ENCODE data around the gene MID1IP1. TPM values are rescaled to one million over a fixed set of nuclear protein-coding genes. Genes with fewer than 3 reads are reported as not detected.

Gene MID1IP1
- total RNA-seq, 2 donors from 2014 or later: 73.2 to 125 TPM

DNA sequence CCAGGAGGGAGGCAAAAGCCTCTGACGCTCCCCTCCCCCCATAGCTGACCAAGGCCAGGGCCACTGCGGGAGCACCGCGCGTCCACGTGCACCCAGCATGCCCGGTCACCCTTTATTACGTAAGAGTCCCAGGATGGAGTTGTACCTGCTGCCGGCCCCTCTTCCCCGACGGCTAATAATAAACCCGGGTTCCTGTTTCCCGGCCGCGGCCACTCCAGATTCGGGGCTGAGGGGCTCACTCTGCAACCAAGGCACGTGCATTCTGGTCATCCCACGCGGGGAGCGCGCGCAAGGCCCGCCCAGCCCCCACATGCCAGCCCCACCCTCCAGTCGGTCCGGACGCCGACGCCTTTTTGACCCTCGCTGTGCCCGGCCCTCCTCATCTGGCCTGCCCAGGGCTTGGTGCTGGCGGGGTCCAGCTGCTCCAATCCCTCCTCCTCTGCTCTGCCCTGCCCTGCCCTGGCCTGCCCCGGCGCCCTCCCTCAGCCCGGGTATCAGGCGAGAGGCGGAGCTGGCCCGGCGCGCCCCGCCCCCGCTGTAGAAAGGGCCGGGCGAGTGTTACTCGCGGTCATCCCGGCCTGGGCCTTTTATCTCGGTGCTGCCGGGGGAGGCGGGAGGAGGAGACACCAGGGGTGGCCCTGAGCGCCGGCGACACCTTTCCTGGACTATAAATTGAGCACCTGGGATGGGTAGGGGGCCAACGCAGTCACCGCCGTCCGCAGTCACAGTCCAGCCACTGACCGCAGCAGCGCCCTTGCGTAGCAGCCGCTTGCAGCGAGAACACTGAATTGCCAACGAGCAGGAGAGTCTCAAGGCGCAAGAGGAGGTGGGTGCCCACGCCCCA lies 2.6 kb downstream of the MID1IP1 start:
- H3K9me3 ChIP-seq (ENCODE audit: control insufficient read depth, low read length): no peaks in the 10 kb centered on the region
- H3K9ac ChIP-seq (ENCODE audit: extremely low read depth, low read length, poor library complexity, severe bottlenecking): peak overlapping the region; percentile 95
- Mint-ChIP-seq H3K9me3 (peaks cover 47% of the 10 kb centered on the region), H3K36me3 (ENCODE audit: low read depth) (peaks cover 25% of the 10 kb centered on the region), H3K4me1 (peaks cover 5% of the 10 kb centered on the region), H3K27ac (peak overlapping the region; percentile 98), H3K4me3 (peak overlapping the region; percentile 90), H3K27me3 (ENCODE audit: insufficient read depth) (no peaks in the 10 kb centered on the region)
- no peaks in the 10 kb centered on the region for H3K4me1 ChIP-seq (ENCODE audit: control insufficient read depth, insufficient read depth, low read length)
- no peaks in the 10 kb centered on the region for H3K27me3 ChIP-seq (ENCODE audit: control insufficient read depth, insufficient read depth, low read length, poor library complexity, severe bottlenecking)
- H3K27ac ChIP-seq (ENCODE audit: low read depth, low read length): peak overlapping the region; percentile 68
- peak overlapping the region; percentile 98 for H3K4me3 ChIP-seq (ENCODE audit: low read length)
- peaks cover 16% of the 10 kb centered on the region for H3K36me3 ChIP-seq (ENCODE audit: control insufficient read depth, insufficient read depth, low read length)
- TF ChIP-seq, protein P1, sequence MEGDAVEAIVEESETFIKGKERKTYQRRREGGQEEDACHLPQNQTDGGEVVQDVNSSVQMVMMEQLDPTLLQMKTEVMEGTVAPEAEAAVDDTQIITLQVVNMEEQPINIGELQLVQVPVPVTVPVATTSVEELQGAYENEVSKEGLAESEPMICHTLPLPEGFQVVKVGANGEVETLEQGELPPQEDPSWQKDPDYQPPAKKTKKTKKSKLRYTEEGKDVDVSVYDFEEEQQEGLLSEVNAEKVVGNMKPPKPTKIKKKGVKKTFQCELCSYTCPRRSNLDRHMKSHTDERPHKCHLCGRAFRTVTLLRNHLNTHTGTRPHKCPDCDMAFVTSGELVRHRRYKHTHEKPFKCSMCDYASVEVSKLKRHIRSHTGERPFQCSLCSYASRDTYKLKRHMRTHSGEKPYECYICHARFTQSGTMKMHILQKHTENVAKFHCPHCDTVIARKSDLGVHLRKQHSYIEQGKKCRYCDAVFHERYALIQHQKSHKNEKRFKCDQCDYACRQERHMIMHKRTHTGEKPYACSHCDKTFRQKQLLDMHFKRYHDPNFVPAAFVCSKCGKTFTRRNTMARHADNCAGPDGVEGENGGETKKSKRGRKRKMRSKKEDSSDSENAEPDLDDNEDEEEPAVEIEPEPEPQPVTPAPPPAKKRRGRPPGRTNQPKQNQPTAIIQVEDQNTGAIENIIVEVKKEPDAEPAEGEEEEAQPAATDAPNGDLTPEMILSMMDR (conservative IDR thresholded peaks at IDR 0.05): no peak
- 0% methylated on average over 64 of the region's 64 CpGs; no CpG with 5 or more reads in 1 of the 2 experiments for WGBS, 2 experiments (ENCODE audit: insufficient coverage in 1 of 2, insufficient read length in 1 of 2)
- DNase-seq: peak; percentile 96

DNA sequence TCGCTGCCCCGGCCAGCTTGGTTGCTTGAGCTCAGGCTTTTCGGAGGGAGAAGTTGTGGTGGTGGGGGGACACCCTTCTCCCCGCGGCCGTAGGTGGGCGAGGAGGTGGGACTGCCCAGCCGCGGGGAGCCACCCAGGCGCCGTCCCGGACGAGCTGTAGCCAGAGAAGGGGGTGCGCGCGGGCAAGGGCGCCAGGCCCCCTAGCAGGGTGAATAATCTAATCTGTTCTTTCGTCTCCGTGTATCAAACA lies 3.1 kb downstream of the MID1IP1 start:
- H3K36me3 ChIP-seq (ENCODE audit: control insufficient read depth, insufficient read depth, low read length): peaks cover 16% of the 10 kb centered on the region
- H3K4me1 ChIP-seq (ENCODE audit: control insufficient read depth, insufficient read depth, low read length): no peaks in the 10 kb centered on the region
- H3K9me3 ChIP-seq (ENCODE audit: control insufficient read depth, low read length): no peaks in the 10 kb centered on the region
- H3K27ac ChIP-seq (ENCODE audit: low read depth, low read length): peak overlapping the region; percentile 68
- Mint-ChIP-seq H3K27me3 (ENCODE audit: insufficient read depth) (no peaks in the 10 kb centered on the region), H3K4me3 (peak overlapping the region; percentile 90), H3K4me1 (peaks cover 7% of the 10 kb centered on the region), H3K9me3 (peaks cover 45% of the 10 kb centered on the region), H3K27ac (peak overlapping the region; percentile 91), H3K36me3 (ENCODE audit: low read depth) (peaks cover 25% of the 10 kb centered on the region)
- 0% methylated on average over 15 of the region's 19 CpGs; no CpG with 5 or more reads in 1 of the 2 experiments for WGBS, 2 experiments (ENCODE audit: insufficient coverage in 1 of 2, insufficient read length in 1 of 2)
- peak overlapping the region; percentile 86 for H3K4me3 ChIP-seq (ENCODE audit: low read length)
- H3K27me3 ChIP-seq (ENCODE audit: control insufficient read depth, insufficient read depth, low read length, poor library complexity, severe bottlenecking): no peaks in the 10 kb centered on the region
- peak overlapping the region; percentile 80 for H3K9ac ChIP-seq (ENCODE audit: extremely low read depth, low read length, poor library complexity, severe bottlenecking)
- no peak for DNase-seq
- TF ChIP-seq, protein P1 (conservative IDR thresholded peaks at IDR 0.05): no peak

DNA sequence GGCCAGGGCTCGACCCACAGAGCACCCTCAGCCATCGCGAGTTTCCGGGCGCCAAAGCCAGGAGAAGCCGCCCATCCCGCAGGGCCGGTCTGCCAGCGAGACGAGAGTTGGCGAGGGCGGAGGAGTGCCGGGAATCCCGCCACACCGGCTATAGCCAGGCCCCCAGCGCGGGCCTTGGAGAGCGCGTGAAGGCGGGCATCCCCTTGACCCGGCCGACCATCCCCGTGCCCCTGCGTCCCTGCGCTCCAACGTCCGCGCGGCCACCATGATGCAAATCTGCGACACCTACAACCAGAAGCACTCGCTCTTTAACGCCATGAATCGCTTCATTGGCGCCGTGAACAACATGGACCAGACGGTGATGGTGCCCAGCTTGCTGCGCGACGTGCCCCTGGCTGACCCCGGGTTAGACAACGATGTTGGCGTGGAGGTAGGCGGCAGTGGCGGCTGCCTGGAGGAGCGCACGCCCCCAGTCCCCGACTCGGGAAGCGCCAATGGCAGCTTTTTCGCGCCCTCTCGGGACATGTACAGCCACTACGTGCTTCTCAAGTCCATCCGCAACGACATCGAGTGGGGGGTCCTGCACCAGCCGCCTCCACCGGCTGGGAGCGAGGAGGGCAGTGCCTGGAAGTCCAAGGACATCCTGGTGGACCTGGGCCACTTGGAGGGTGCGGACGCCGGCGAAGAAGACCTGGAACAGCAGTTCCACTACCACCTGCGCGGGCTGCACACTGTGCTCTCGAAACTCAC lies 3.6 kb downstream of the MID1IP1 start:
- H3K9ac ChIP-seq (ENCODE audit: extremely low read depth, low read length, poor library complexity, severe bottlenecking): peak overlapping the region; percentile 80
- peak overlapping the region; percentile 90 for H3K4me3 Mint-ChIP-seq
- H3K4me1 Mint-ChIP-seq: peaks cover 10% of the 10 kb centered on the region
- peaks cover 25% of the 10 kb centered on the region for H3K36me3 Mint-ChIP-seq (ENCODE audit: low read depth)
- DNase-seq: peak; percentile 56
- H3K4me1 ChIP-seq (ENCODE audit: control insufficient read depth, insufficient read depth, low read length): no peaks in the 10 kb centered on the region
- H3K9me3 ChIP-seq (ENCODE audit: control insufficient read depth, low read length): no peaks in the 10 kb centered on the region
- TF ChIP-seq, protein P1 (conservative IDR thresholded peaks at IDR 0.05): no peak
- H3K27me3 Mint-ChIP-seq (ENCODE audit: insufficient read depth): no peaks in the 10 kb centered on the region
- H3K27me3 ChIP-seq (ENCODE audit: control insufficient read depth, insufficient read depth, low read length, poor library complexity, severe bottlenecking): no peaks in the 10 kb centered on the region
- H3K27ac Mint-ChIP-seq: peak overlapping the region; percentile 91
- WGBS, 2 experiments (ENCODE audit: insufficient coverage in 1 of 2, insufficient read length in 1 of 2): 1% methylated on average over 66 of the region's 66 CpGs; no CpG with 5 or more reads in 1 of the 2 experiments
- peak overlapping the region; percentile 86 for H3K4me3 ChIP-seq (ENCODE audit: low read length)
- peaks cover 16% of the 10 kb centered on the region for H3K36me3 ChIP-seq (ENCODE audit: control insufficient read depth, insufficient read depth, low read length)
- peak overlapping the region; percentile 44 for H3K27ac ChIP-seq (ENCODE audit: low read depth, low read length)
- H3K9me3 Mint-ChIP-seq: peaks cover 43% of the 10 kb centered on the region

Data from endodermal cell (in vitro differentiated cells).